ENCODE measurements around the gene SLC2A8.

DNA sequence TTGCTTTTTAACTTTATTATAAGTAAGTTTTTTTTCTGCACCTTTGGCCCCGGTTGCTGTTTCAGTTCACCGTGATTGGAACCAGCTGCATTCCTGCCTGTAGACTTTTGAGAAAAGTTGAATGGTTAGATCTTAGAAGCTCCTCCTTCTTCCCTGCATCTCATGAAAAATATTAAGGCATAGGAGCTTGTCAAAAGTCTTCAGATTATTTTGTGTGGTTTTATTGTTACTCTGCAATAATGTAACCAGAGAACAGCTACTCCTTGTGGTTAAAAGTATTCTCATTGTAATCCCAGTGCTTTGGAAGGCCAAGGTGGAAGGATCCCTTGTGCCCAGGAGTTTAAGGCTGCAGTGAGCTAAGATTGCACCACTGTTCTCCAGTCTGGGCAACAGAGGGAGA is 3.3 kb upstream of the SLC2A8 start:
- peak in 2 of 6 experiments; percentile 18 to 26 for TF ChIP-seq CTCF (IDR thresholded peaks at IDR 0.05)
- TF ChIP-seq POLR2A (IDR thresholded peaks at IDR 0.05) = no peak

Data from Peyer's patch (tissue), 4 donors.